GM19238 (cell line): Measurements from ENCODE around the gene SLIT3.

Experiments
- DNase-seq: peaks from one replicate; pipeline ENCODE4 v3.0.0; 2011; ENCODE audit warnings: low spot score; ENCODE audit not compliant: insufficient read length

The SLIT3 gene

GRCh38 chr5:168969326-168969886 lies 331.5 kb downstream of the SLIT3 start:
- DNase-seq, result no peak

GRCh38 chr5:168967882-168968620 lies 332.9 kb downstream of the SLIT3 start:
- DNase-seq, result no peak

GRCh38 chr5:168965638-168966037 lies 335.3 kb downstream of the SLIT3 start:
- no peak for DNase-seq

DNA sequence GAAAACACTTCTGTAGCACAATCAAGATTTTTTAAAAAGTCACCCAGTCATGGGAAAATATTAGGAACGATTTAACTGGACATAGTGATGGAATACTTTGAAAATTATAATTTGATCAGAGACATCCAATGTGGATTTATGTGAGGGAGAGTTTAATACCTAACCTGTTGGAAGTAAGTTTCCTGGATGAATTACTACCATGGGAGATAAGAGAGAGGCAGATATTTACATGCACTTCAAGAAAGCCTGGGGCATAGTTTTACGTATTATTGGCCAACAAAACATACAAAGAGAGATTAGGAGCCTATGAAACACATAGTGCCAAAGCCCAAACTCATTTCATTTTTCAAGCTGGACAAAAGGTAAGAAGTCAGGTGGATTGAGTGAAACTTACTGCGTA lies 336.8 kb downstream of the SLIT3 start:
- no peak for DNase-seq

DNA sequence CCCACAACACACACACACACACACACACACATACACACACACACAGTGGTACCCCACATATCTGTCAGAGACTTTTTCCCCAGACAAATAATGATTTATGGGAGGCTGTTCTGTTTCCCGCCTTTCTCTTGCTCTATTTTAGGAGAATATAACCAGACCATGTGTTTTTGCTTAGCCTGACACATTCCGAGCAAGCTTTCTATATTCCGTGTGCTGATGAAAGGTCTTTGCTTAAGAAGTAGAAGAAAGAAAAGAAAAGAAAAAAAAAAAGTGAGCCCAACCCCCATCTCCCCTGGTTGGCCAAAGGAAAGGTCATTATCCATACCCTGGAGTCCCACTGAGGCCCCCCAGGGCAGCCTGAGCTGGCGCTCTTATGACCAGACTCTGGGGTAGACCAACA lies 338.6 kb downstream of the SLIT3 start:
- no peak for DNase-seq

GRCh38 chr5:168961681-168962080 lies 339.3 kb downstream of the SLIT3 start:
- no peak for DNase-seq

DNA sequence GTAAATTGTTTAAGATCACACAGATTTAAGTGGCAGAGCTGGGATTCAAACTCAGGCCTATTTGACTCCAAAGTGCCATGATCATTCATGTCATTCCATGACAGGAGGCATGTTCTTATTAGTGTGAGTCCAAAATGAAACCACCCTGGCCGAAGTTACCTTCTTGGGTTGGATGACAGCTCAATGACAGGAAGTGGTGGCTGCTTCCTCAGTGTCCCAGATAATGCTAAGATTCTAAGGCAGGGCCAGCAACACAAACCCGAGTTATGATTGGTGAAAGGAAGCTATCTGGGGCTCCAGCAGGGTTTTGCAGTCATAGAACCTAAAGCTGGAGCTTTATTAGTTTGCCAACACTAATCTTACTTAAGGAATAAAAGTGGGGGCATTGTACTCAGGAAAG lies 340.4 kb downstream of the SLIT3 start:
- DNase-seq, result no peak

GRCh38 chr5:168953351-168953750 lies 347.6 kb downstream of the SLIT3 start:
- DNase-seq, result no peak

- DNase-seq, result no peak
Measured at GRCh38 chr5:168952196-168952595, 348.7 kb downstream of the SLIT3 start.

DNA sequence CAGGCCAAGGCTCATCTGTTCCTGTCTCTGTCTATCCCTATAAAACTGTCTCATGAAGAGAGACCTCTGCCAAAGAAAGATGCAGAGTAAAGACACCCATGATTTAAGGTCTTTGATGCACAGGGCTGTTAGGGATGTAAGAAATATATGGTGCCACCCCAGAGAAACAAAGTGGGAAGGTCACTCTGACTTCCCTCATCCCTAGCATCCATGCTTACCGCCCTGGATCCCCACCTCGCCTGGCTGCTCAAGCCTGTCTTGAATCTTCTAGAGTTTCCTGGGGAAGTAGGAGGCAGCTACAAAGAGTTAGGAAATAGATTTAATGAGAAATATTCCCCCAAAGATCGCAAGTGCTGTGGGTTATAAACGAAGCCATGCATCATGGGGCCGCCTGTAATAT lies 349.2 kb downstream of the SLIT3 start:
- DNase-seq, result no peak

DNA sequence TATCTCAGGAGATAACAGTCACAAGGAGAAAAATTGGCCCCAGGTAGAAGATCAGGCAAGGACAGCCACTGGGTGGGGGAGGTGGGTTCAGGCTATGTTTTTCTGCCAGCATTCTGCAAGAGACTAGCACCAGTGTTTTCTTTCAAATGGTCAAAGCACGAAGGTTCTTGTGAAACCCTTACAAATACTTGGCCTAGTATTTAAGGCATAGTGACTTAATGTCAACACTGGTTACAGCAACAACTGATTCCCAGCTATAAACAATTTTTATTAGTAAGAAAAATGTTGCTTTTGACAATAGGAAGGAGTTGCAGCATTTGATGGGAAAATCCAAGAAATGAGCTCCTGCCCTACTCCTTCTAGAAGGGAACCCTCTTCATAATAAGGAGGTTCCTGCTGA lies 349.6 kb downstream of the SLIT3 start:
- DNase-seq, result no peak

DNA sequence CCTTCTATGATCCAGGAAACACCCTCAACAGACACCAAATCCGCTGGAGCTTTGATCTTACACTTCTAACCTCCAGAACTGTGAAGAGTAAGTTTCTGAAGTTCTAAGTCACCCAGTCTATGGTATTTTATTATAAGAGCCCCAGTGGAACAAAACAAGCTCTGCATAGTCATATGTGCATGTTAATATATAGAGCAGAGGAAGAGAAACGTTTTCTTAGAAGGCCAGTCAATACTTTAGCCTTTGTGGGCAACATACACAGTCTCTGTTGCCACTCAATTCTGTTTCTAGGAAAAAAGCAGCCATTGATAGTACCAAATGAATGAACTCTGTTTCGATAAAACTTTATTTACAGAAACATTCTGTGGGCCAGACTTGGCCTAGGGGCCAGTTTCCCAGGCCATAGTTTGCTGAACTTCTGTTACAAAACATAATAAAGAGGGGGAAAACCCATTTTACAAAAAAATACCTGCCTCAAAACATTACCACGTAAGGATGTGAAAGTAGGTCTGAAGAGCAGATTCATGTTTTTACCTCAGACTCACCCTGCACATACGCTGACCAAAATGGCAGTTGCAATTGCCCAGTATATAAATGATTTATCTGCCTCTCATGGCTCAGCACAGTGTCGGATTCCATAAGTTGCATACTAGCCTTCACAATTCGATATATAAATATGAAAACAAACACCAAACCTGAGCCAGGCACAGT lies 350.5 kb downstream of the SLIT3 start:
- no peak for DNase-seq

DNA sequence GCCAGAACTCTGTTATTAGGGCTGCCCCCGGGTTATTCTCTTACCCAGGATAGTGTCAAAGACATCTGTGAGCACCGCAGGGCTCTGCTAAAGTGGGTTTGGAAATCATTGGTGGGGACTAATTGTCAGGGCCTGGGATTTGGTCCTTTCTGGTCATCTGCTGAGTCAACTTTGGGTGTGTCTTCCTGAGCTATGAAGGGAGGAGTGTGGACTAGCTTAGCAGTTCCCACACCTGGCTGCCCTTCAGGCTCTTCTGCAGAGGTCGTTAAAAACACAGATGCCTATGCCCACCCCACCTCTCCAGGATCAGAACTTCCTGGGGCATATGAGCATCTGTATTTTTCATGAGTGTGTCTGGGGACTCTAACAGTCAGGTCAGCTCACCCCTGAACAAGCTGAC lies 352.2 kb downstream of the SLIT3 start:
- no peak for DNase-seq

GRCh38 chr5:168947212-168947868 lies 353.6 kb downstream of the SLIT3 start:
- peak; percentile 42 for DNase-seq

GRCh38 chr5:168946363-168946762 lies 354.6 kb downstream of the SLIT3 start:
- no peak for DNase-seq

GRCh38 chr5:168944004-168944403 lies 356.9 kb downstream of the SLIT3 start:
- no peak for DNase-seq

DNA sequence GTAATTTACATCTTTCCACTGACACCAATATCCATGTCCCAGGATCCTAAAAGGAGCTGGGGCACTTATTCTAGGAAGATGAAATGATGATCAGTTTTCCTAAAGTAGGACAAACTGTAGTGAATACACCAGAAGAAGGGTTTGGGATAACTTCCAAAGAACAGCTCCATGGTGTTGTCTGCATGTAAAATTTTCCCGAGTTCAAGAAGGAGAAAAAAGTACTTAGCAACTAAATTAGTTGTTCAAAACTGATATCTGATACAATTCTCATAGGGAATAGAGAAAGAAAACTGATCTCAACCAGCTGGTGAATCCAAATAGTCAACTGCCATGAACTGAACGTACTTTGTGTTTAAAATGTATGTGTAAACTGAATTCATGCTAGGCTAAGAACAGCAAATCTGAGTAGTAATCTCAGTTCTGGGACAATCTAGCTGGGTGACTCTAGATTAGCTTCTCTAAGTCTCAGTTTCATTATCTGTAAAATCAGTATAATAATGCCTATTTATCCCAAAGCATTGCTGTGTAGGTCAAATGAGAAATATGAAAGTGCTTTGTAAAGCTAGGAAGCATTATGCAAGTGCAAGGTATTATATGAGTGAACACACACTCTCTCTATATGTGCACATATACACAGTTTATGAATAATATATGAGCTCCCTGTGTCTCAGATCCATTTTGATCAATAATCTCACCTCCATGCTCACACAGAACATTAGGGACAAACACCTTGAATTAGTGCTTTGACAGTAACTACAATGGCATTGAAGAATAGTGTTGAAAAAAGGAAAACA lies 357.7 kb downstream of the SLIT3 start:
- DNase-seq, result no peak

DNA sequence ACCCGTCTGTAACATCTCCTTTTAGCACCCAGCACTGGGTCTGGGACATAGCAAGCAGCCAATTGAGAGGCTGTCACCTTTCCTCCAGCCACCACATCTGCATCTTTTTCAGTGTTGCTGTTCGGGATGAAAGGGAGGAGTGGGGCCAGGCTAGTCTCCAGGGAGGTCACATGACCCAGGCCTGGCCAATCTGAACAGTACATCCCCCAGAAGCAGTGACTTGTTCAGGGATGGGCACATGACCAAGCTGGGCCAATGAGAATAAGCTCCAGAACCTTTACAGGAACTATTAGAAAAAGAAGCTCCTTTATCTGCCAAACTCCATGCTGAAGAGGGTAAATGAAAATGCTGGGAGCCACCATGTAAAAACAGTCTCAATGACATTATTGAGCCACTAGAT lies 359.0 kb downstream of the SLIT3 start:
- no peak for DNase-seq

GRCh38 chr5:168940712-168941111 lies 360.2 kb downstream of the SLIT3 start:
- DNase-seq, result no peak

GRCh38 chr5:168939887-168940544 lies 360.9 kb downstream of the SLIT3 start:
- DNase-seq, result no peak
